ENCODE measurements around the gene ATXN1.

DNA sequence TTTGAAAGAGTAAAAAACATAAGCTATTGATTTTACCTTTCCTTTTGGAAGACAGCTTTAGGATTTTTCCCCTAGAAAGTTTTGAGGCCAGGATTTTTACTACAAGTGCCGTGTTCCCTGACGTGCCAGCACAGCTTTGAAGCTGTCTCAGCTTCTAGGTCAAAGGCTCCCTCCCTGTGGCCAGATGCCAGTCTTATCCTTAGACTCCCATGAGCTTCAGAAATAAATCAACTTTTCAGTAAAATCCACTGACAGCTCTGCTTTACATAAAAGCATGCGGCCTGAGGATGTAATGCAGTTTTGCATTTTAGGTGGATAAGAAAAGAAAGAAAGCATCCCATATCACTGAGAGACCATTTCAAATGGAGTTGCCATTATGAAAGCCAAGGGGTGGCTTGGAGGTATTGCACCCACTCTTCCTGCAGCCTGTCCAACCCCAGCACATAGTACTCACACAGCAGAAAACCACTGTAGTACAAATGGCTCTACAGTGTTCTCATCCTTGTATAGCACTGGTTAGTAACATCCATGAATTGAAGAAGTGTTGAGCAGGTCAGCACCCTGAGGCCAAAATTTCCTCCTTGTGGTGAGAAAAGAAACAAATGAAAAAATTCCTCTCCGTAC lies 15.2 kb upstream of the ATXN1 start:
- TF ChIP-seq, protein P1, sequence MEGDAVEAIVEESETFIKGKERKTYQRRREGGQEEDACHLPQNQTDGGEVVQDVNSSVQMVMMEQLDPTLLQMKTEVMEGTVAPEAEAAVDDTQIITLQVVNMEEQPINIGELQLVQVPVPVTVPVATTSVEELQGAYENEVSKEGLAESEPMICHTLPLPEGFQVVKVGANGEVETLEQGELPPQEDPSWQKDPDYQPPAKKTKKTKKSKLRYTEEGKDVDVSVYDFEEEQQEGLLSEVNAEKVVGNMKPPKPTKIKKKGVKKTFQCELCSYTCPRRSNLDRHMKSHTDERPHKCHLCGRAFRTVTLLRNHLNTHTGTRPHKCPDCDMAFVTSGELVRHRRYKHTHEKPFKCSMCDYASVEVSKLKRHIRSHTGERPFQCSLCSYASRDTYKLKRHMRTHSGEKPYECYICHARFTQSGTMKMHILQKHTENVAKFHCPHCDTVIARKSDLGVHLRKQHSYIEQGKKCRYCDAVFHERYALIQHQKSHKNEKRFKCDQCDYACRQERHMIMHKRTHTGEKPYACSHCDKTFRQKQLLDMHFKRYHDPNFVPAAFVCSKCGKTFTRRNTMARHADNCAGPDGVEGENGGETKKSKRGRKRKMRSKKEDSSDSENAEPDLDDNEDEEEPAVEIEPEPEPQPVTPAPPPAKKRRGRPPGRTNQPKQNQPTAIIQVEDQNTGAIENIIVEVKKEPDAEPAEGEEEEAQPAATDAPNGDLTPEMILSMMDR (IDR thresholded peaks at IDR 0.05), result peak in 1 of 3 experiments; percentile 9
- TF ChIP-seq POLR2AphosphoS5 (IDR thresholded peaks at IDR 0.05) (no peak), POLR2A (IDR thresholded peaks at IDR 0.05; ENCODE audit: low read depth) (no peak)
